T-helper 9 cell (primary cell): ENCODE results near the gene P3H4.

Experiments used
- DNase-seq: peaks from one replicate; pipeline ENCODE4 v3.0.0-alpha.2; 2020

P3H4 gene

GRCh38 chr17:41821776-41822175, 10.0 kb upstream of the P3H4 start:
- no peak for DNase-seq

DNA sequence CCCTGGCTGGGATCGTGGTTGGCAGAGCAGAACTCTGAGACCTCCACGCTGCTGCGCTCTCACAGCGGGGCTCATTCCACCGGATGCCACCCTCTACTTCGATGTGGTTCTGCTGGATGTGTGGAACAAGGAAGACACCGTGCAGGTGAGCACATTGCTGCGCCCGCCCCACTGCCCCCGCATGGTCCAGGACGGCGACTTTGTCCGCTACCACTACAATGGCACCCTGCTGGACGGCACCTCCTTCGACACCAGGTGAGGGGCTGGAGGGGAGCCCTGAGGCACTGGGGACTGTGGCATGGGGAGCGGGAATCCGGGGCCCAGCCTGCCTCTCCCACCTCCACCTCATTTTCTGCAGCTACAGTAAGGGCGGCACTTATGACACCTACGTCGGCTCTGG, 6.3 kb upstream of the P3H4 start:
- no peak for DNase-seq

DNA sequence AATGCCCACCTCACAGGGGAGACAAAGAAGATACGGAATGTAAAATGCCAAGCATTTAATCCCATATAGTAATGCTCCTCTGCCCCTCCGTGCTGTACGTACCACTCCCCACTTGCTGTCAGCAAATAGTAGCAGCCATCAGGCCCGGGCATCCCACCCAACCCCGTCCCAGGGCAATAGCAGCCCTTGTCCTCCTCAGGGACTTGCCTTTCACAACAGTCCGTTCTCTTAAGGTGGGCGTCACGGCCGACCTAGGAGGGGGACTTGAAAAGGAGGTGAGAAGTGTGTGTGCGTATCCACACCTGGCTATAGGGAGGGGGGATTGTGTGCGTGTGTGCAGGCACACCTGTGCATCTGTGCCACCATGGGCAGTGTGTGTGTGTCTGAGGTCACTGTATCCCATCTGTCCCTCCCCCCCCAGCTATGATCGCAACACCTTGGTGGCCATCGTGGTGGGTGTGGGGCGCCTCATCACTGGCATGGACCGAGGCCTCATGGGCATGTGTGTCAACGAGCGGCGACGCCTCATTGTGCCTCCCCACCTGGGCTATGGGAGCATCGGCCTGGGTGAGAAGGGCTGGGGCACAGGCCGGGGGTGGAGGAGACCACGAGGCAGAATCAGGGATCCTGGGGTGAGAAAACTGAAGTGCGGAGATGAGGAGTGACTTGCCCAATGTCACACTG, 5.0 kb upstream of the P3H4 start:
- no peak for DNase-seq

DNA sequence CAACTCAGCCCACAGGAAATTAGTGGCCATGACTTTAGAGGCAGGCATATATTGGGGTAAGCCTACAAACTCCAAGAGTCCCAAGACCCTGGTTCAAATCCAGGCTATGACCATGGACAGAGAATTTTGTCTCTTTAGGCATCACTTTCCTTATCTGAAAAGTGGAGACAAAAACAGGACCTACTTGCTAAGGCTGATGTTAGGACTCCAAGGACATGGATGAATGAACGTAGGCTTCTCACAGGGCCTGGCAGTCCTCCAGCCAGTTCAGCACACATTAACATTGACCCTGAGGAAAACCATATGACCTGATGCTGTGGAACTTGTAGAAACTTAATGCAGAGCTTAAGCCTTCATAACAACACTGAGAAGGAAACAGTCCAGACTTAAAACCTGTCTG, 2.4 kb upstream of the P3H4 start:
- DNase-seq: no peak

DNA sequence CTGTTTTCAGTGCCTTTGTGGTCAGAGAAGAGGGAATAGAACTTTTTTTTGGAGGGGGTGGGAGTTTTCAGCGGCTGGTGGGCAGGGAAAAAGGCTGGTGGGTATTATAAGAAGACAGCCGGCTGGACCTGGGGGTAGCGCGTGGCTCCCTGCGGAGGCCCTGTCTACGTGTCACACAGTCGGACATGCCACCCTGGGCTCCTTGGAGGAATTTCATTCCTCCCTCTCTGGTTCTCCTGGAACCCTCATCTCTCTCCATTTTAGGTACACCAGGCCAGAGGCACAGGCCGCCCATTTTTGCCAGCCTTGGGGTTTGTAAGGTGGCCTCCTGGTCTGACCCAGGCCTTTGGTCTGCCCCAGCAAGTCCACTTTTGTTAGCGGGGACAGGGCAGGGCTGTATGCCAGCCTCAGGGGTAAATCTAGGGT, 2.0 kb upstream of the P3H4 start:
- DNase-seq: no peak

DNA sequence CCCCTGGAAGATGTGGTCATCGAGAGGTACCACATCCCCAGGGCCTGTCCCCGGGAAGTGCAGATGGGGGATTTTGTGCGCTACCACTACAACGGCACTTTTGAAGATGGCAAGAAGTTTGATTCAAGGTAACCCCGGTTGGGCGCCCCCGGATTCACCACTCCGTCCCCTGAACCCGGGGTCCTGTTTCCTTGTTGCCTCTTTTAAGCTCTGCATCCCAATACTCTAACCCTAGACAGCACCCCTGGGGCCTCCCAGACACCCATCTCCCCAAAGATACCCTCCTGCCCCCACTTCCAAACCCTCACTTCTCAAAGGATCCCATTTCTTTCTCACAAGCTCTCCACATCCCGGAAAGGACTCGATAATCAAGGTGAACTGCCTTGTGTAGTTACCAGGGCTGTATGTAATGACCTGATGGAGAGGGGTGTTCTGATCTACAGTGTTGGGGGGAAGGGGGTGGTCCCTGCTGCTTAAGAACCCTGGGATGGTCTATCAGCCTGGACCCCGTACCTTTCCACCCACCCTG, 1.5 kb upstream of the P3H4 start:
- no peak for DNase-seq

DNA sequence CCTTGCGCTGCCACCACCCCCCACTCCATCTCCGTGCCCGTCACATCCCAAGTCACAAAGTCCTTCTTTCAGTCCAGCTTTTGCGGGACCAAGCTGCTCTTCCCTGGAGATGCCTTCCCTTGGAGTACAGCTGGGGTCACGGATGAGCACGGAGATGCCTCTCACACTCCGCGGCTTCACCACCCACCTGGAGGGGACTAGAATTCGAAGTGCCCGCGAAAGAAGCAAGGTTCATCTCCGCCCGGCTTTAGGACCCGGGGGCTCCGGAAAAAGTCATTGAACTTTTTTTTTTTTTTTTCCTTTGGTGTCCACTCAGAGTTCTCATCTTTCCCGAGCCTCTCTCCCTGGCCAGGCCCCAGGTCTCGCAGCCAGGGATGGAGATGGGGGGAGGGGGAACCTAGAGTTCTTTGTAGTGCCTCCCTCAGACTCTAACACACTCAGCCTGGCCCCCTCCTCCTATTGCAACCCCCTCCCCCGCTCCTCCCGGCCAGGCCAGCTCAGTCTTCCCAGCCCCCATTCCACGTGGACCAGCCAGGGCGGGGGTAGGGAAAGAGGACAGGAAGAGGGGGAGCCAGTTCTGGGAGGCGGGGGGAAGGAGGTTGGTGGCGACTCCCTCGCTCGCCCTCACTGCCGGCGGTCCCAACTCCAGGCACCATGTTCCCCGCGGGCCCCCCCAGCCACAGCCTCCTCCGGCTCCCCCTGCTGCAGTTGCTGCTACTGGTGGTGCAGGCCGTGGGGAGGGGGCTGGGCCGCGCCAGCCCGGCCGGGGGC, 817 bp upstream of the P3H4 start, which contains the start of gene FKBP10:
Gene FKBP10 (plus strand): TSS at position 624 of the 771 bp plus-strand sequence. CDS start 31 bp downstream, at position 655.
- DNase-seq: peak; percentile 27

GRCh38 chr17:41810659-41811548, 845 bp downstream of the P3H4 start:
- no peak for DNase-seq

- DNase-seq: no peak
Measured at GRCh38 chr17:41806685-41807445, 4.9 kb downstream of the P3H4 start.

DNA sequence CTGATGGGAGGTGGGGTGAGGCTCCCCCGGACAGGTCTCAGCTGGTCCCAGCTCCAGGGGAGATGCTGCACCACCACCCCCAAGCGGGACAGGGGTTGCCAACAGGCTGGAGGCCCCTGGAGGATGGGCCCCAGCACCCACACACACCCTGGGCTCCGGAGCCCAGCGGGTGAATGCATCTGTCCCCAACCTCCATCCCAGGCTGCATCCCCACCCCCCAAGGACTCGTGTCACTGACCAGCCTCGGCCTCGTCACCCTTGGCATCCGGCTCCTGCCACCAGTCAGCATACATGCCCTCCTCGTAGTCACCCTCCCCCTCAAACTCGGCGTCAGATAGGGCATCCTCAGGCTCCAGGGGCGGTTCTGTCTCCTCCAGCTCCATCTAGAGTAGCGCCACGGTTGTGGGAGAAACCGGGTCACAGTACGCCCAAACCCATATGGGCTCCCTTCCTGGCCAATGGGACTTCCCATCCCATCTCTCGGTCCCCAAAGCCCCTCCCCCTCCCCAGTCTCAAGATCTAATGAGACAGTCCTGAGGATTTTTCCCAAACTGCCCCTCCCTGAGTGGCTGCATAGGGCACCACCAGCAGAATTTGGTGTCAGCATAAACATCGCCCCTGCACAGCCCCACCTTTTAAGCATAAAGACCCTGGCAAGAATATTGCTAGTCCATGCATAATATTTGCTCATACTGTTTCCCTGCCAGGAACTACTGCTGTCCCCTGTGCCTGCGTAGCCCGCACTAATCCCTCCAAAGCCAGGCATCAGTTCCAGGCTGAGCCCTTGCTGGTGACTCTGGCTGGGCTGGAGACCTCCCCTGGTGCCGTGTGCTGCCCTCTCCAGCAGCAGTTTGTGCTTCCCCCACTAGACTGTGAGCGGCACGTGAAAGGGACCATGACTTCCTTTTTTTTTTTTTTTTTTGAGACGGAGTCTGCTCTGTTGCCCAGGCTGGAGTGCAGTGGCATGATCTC, 8.4 kb downstream of the P3H4 start:
- DNase-seq: no peak

DNA sequence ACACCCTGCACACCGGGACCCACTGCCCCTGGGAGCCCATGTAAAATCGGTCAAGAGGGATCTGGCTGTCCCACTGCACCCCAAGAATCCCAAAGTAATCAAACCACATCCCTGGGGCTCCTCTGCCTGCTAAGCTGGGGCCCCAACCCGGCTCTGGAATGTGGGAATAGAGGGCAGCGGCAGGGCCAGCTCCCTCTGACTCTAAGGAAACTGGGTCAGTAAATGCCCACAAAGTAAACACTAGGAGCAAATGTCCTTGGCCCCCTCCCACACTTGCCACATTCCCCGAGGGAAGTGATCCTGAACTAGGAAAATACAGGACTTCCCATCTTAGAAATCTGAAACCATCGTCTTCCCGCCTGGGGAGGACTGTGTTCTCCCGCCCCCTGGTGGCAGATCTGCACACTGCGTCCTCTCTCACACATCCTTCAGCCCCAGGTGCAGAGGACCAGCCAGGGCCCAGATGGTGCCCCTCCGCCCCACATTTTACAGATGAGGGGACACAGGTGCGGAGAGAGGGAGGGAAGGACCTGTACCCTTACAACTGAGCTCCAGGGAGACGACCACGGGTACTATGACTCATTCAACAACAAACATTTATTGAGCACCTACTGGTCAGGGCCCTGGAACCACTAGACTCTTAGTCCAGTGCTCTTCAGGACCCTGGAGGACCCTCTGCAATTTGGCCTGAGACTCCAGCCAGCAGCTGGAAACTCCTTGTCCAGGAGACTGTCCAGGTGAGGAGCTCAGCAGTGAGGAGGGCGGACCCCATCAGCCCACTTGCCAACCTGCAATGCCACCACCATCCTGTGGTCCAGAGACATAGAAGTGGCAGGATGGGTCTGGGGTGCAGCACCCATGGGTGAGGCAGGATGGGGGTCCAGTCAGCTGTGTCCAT, 10.1 kb downstream of the P3H4 start:
- DNase-seq: peak; percentile 75

DNA sequence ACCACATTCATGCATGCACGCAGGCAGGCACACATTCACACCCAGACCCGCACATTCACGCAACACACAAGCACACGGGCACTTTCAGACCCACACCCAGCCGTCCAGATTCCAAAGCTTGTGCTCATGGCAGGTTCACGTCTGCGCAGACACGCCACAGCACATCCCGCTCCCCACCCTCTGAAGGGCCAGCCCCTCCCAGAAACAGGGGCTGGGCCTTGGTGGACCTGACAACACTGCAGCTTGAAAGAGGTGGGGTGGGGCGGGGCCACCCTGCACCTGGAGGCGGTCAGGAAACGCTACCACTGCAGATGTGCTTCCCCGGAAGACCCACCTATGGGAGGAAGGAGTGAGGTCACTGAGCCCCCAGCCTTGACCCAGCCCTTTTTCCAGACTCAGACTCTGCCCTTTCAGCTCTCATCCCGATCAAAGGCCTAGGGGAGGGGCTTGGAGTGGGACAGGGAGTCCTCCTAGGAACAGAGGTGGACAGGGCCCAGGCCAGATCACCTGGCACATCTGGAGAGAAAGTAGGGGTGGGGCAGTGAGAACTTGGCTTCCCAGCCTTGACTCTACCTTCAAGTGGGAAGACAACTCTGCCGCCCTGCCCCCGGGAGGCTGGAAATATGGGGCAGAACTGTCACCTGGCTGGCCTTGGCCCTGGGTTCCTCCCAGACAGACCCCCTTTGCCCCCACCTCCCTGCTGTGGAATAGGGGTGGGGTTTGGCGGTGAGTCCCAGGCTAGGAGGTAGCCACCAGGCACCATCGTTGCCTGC, 11.0 kb downstream of the P3H4 start:
- no peak for DNase-seq

DNA sequence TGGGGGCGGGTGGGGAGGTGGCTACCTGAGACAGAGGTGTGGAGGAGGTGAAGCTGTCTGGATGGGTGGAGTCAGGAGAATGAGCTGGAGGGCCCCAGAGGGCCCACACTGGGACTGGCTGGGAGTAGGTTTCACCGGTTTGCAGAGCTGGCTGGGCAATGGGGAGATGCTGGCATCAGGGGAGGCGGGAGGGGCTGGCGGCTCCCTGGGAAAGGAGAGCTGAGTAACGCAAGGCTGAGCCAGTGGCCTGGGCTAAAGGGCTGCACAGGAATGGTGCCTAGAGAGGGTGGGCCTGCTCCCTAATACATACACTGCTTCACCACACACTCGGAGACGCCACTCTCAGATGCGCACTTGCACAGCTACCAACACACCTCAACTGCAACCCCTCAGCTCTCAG, 12.4 kb downstream of the P3H4 start:
- no peak for DNase-seq

DNA sequence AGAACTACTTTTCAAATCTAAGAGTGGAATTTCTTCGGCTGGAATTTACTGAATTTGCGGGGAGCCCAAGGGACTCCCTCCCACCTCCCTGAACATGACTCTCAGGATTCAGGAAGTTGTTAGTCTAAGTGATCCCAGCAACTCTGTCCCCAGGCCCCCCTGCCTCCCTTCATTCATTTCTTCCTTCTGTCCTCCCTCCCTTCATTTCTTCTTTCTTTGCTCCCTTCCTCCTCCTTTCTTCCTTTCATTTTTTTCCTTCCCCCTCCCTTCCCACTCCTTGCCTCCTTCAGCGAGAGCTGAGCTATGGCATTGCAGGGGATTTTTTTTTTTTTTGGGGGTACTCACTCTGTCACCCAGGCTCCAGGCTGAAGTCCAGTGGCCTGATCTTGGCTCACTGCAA, 14.4 kb downstream of the P3H4 start:
- no peak for DNase-seq

DNA sequence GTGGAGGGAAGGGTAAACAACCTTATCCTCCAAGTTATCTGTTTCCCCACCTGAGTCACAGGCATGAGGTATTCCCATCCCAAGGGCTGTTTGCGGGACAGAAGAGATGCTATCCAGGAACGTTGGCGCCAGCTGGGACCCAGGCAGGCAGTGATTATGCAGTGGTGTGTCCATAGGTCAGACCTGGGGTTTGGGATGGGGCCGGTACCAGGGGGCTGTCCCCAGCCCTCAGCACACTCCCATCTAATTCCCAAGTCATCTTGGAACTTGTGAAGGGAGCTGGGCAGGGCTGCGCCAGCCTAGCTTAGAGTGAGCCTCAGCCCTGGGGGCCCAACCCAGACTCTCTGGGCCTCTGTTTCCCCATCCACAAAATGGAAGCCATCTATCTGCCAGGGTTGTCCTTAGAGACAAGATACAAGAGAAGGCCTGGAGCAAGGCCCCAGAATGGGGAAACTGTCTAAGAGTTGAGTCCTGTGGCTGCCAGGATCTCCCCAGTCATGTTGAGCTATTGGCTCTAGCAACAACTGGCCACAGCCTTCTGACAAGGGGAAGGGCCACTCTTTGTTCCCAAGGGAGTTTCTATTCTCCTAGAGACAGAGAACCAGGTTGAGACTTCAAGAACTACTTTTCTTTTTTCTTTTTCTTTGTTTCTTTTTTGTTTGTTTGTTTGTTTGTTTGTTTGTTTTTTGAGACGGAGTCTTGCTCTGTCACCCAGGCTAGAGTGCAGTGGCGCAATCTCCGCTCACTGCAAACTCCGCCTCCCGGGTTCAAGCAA, 15.4 kb downstream of the P3H4 start:
- DNase-seq: no peak

GRCh38 chr17:41794540-41794975, 17.2 kb downstream of the P3H4 start:
- DNase-seq: no peak

- DNase-seq: no peak
Measured at GRCh38 chr17:41793784-41794539, 17.8 kb downstream of the P3H4 start.
